Right ventricle myocardium inferior (tissue), 1 donor: ENCODE results near the gene VTI1A. TPM values are rescaled to one million over a fixed set of nuclear protein-coding genes. Genes with fewer than 3 reads are reported as not detected.
"Not testable (repeated sequence)": the region's sequence is repeated elsewhere in the genome, so short reads cannot be mapped to it uniquely, and the experiment has no call there.

Source experiments
- ATAC-seq: fragments of 200-7000 bp; cut with Tn5 transposase; one replicate; pipeline ENCODE4 v1.9.1; 2020; ENCODE audit warnings: mild to moderate bottlenecking, moderate library complexity
- DNase-seq: peaks from one replicate; pipeline ENCODE4 v3.0.0; 2021; ENCODE audit errors: missing footprints
- intact Hi-C: fragments of 100-400 bp; cut with DNase I; formaldehyde crosslinking; loops from one replicate; pipeline ENCODE4 v1.11.0; 2022
- total RNA-seq: library from RNA; stranded (reverse); fragmentation: NEBNext Ultra II Directional; extraction: Animal tissue kit (Norgen Biotek cat#: 25700); gene quantifications from one replicate; pipeline ENCODE4 v1.2.1, GENCODE V29; 2021
- donor health status: DM: no; HTN: yes; CAD: no; lungs with severe emphysema.

VTI1A gene
- total RNA-seq, 1 donor from 2014 or later: 21.2 TPM

DNA sequence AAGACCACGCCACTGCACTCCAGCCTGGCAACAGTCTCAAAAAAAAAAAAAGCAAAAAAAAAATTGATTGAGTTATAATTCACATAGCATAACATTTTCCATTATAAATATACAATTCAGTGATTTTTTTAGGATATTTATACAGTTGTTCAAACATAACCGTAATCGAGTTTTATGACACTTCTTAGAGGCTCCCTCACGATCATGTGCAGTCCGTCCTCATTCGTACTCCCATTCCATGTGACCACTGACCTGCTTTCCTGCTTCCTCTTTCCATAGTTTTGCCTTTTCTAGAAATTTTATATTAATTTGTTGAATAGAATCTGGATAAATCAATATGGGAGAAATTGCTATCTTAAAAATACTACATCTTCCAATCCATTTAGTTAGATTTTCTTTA, 45.7 kb downstream of the VTI1A start:
- intact Hi-C loops: no loop called here
- ATAC-seq: no peak
- no peak for DNase-seq

DNA sequence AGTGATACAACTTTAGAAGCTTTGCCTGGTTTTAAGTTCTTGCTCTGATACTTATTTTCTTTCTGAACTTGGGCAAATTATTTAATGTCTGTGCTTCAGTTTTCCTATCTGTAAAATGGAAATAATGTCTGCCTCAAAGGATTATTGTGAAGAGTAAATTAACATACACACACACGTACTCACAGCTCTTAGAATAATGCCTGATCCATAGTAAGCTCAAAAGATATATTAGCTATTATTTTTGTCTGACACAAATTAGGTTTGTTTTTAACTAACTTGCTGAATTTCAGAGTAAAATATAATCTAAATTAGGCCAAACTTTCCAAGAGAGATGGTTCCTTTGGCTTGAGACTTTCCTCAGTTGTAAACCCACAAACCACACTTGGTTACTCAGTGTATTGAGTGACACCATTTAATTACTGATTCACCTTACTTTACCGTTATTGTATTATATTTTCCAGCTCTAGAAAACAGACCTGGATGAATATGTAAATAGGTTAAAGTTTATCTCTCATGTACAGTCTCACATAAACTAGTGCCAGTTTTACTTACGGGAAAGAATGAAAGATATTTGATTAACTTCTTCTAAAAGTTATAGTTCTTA, 50.4 kb downstream of the VTI1A start:
- DNase-seq (no peak), ATAC-seq (no peak)
- intact Hi-C loops: no loop called here

DNA sequence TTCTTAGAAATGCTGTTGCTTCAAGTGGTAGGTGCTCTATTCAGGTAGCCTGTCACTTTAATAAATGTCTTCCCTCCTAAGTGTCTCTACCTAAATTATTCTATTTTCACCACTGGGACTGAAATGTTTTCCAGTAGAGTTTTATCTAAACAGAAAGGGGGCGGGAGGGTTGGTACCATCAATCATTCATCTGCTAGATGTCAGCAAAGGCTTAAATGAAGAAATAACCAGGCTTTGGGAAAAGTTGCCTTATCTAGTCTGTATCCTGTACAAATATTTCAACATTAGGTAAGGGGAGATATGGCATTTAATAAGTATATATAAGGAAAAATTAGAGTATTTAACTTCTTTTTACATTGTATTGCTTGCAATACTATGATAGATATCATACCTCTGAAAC, 51.8 kb downstream of the VTI1A start:
- intact Hi-C loops: no loop called here
- DNase-seq (no peak), ATAC-seq (no peak)

DNA sequence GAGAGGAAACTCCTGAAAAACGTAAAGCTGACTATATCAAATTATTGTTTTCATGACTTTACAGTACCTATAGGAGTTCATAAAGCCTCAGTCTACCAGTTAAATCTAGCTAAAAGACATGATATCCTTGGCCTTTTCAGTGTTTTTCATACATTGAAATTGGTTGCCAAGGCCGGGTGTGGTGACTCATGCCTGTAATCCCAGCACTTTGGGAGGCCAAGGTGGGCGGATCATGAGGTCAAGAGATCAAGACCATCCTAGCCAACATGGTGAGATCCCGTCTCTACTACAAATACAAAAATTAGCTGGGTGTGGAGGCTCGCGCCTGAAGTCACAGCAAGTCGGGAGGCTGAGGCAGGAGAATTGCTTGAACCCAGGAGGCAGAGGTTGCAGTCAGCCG, 53.0 kb downstream of the VTI1A start:
- intact Hi-C loops, ATAC-seq: not testable (repeated sequence)
- peak; percentile 55 for DNase-seq

DNA sequence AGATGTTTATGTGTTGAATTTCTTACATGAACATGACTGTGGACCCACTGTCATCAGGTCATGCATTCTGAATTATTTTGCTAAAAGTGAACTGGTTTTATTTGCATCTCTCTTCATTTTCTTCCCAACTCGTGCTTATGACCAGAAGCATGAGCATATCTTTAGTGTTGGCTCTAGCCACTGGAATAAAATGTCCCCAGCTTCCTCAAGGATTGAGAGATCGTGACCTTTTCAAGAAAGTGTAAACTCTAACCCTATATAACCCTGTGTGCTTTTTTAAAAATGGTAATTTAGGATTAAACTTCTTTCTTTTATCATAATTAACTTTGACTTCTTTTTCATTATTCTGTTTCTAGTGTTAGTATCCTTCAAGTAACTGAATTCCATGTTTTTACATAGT, 55.5 kb downstream of the VTI1A start:
- DNase-seq (no peak), ATAC-seq (no peak)
- intact Hi-C loops: no loop called here

DNA sequence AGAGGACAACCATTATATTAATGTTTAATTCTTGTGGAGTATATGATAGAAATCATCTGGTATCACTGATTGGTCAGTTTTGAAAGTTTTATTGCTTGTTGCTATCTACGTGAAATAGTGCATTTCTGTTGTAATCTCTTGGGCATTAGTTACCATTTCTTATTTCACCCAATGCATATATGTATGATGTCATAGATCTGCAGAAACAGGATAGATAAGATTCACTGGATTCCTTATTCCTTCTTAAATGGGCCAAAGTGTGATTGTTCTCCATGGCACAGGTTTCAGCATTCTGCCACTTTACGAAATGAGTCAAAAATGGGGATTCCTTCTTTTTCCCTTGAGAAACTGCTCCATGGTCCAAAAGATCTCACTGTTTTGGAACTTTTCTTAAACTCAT, 56.6 kb downstream of the VTI1A start:
- intact Hi-C loops: no loop called here
- DNase-seq (no peak), ATAC-seq (no peak)

DNA sequence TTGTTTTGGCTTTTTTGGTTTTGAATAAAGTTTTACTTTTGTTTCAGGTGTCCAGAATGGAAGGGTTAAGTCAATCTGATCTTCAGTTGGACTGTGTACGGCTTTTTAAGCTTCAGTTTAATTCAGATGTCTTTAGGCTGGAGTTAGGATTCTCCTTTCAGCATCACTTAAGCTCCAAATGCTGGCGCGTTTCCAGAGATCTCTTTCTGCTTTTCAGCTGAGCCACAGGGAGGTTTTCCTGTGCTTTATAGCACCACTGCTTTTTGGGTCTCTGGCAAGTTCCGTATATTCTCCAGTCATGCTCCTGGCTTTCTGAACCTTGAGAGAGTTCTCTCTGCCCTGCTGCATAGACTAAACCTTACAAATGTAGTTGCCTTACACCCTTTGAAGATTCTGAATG, 60.0 kb downstream of the VTI1A start:
- intact Hi-C loops: no loop called here
- ATAC-seq: no peak
- DNase-seq: no peak

DNA sequence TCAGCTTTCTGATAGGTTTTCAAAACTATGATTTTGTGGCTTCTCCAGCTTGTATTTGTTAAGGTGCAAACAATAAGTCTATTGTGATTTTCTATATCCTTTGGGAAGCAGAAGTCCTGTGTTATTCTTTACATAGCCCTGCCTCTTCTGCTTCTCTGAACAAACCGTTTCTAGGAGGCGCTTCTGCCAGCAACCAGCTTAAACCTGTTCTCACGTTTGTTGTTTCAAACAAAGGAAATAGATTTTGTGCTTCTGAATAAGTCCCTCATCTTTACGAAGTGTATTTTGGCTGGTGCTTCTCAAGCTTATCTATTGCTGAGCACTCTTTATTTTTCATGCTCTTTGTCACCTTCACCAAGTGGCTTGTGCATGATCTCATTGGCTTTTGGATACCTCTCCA, 61.0 kb downstream of the VTI1A start:
- no peak for ATAC-seq
- intact Hi-C loops: no loop called here

DNA sequence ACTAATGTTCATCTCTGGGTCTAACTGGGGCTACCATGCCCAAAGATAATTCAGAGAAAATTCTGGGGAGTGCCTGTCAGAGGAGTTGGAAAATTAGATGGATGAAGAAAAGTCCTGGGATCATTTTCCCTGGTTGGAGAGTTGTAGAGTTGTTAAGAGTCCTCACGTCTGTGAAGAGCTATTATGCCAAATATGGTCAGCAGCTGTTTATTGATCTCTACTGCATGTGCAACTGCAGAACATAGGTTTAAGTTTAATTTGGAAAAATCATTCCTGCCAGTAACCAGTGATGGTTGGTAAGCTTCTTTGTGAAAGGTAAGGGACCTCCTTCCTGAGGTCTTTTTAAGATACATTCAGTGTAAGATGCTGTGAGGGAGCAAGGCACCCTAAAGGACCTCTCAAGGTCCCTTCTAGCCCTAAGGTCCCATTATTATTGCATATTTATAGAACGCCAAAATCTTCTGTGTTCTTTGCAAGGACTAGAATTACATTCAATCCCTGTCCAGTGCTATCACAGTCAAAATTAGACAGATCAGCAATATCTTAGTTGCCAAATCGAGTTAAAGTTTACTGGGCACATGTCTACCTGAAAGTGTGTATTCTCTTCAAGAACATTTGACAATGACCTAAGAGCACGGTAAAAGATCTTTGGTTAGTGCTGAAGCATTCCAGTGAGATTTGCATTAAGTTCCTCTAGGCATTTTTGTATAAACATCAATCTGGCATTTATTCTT, 62.7 kb downstream of the VTI1A start:
- DNase-seq (no peak), ATAC-seq (no peak)

More for the DNA sequence above, 61.0 kb downstream of the VTI1A start:
- no peak for DNase-seq

DNA sequence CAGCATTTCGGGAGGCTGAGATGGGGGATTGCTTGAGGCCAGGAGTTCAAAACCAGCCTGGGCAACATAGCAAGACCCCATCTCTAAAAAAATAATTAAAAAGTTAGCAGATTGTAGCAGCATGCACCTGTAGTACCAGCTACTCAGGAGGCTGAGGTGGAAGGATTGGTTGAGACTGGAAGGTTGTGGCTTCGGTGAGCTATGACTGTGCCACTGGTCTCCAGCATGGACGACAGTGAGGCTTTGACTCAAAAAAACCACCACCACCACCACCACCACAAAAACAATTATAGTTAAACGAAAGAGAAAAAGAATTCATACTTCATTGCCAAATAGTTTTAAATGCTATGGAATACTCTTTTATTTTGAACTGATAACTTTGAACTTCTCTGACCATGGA, 63.4 kb downstream of the VTI1A start:
- DNase-seq: no peak
- intact Hi-C loops: no loop called here
- ATAC-seq: no peak

More for the DNA sequence above, 62.7 kb downstream of the VTI1A start:
- intact Hi-C loops: no loop called here

DNA sequence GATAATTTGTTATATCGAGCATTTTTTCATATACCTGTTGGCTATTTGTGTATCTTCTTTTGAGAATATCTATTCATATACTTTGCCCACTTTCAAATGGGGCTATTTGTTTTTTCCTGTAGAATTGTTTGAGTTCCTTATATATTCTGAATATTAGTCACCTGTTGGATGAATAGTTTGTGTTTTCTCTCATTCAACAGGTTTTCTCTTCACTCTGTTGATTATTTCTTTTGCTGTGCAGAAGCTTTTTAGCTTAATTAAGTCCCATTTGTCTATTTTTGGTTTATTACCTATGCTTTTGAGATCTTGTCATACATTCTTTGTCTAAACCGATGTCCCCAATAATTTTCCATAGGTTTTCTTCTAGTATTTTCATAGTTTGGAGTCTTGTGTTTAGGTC, 65.3 kb downstream of the VTI1A start:
- ATAC-seq (no peak), DNase-seq (no peak)
- intact Hi-C loops: no loop called here

DNA sequence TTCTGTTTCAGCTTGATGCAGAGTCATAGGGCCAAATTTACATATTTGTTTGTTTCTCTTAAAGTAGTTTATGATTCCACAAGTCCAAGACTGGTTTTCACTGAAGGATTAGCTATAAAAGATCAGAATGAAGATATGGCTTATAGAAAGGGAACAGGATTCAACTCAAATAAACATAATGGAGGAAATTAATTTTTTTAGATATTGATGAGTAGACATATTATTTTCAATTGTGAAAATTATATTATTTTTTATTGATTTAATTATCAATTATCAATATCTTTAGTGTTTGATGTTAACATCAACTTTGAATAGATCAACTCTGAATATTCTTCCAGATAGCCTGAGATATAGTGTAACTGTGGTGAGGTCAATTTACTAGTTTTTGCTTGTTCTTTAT, 68.1 kb downstream of the VTI1A start:
- intact Hi-C loops: no loop called here
- DNase-seq (no peak), ATAC-seq (no peak)

DNA sequence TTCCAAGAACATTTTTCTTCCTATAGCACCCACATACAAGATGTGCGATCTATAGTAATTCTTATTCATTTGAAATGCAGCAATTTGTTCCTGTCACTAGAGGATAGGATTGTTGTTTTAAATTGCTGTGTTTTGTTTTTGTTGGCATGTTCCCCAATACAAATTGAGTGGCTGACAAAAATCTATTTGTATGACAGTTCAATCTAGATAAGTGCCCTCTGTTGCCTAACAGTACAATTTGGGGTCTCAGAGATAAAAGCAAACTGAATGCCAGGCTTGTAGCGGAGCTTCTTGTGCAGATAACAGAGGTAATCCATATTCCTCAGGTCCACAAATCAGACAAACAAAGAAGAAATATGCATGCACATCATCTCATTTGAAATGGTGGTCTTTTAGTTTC, 68.8 kb downstream of the VTI1A start:
- no peak for ATAC-seq
- no peak for DNase-seq
- intact Hi-C loops: no loop called here

DNA sequence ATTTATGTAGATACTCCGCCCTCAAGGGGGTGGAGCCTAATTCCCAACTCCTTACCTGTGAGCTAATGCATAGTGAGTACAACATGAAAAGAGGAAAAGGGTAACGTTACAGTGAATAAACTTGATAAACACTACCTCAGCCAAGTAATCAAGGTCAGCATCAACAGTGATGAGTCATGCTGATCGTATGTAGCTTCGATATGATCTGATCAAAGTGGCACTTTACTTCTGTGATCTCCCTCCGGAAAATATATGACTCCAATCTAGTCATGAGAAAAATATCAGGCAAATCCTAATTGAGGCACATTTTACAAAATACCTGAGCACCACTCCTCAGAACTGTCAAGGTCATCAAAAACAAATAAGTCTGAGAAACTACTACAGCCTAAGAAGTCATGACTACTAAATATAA, 70.4 kb downstream of the VTI1A start:
- ATAC-seq: no peak

DNA sequence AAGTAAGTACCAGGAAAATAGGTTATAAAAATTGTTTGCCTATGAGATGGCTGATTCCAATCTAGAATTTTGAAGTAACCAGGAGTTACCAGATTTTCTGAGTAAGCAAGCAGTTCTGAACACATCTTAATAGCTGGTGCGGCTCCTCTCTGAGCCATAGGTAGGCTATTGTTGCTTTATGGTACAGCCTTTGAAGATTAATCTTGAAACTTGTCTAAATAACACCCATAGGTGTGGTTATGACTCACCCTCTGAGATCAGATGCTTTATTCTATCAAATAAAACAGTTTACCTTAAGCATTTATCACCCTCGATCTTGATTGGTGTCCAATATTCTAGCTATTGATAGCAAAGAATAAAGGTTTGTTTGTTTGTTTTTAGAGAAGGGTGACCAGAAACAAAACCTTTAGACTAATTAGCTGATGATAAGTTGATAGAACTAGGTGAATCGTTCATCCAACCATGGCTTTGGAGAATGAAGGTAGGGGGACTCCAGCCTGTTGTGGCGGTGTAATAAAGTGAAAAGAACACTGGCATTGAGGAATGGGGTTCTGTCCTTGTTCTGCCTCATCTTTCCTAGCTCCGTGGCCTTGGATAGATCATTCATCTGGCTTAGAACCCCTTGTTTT, 72.2 kb downstream of the VTI1A start:
- intact Hi-C loops: no loop called here
- ATAC-seq (no peak), DNase-seq (no peak)

More for the DNA sequence above, 70.4 kb downstream of the VTI1A start:
- intact Hi-C loops: no loop called here
- no peak for DNase-seq

DNA sequence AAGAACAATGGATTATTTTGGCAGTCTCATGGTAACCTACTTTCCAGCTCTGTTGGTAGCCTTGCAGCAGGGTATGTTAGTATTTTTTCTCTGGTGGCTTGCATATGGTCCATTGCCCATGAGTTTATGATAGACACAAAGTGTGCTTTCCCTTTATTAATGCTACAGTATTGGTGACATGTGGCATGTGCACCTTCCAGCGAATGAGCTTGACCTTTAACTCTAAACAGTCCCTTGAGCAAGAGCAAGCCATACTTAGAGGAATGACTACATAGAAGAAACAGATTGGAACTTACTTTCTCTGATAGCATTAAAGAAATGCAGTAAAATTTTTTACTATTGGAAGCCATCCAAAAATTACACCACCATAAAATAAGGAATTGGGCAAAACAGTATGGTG, 73.9 kb downstream of the VTI1A start:
- DNase-seq (no peak), ATAC-seq (no peak)
- intact Hi-C loops: no loop called here

DNA sequence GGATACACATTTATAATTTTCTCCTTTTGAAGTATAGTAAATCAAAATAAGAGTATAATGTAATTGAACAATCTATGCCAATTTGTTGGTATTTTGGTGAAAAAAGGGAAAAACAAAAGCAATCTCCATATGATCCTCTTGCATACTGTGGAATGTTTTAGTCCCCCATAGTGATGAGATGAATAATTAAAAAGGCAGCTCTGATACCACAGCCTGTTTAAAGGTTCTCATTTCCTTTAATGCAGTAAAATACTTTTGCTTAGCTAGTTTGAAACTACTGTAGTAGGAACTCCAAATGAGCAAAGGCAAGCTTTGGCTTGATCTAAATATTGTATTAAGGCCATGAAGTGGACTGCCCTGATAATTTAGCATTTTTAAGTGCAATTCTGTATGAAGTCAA, 77.6 kb downstream of the VTI1A start:
- ATAC-seq: no peak

DNA sequence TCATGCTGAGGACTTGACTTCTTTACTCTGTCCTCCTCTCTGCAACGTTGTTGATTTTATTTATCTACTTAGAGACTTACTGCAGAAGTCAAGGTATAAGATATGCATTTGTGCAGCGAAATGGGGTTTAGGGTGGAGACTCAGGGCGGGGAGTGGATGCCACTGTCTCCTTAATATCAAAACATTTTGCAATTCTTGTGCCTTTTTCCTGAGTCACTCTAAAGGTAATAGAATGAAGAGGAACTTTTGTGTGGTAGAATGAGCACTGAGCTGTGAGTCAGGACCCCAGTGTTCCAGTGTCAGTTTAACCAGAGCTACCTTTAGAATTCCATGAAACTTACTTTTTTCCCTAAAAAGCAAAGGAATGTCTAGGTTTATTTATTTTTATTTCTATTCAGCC, 78.2 kb downstream of the VTI1A start:
- intact Hi-C loops: no loop called here
- ATAC-seq (no peak), DNase-seq (no peak)

More for the DNA sequence above, 77.6 kb downstream of the VTI1A start:
- no peak for DNase-seq
- intact Hi-C loops: no loop called here

DNA sequence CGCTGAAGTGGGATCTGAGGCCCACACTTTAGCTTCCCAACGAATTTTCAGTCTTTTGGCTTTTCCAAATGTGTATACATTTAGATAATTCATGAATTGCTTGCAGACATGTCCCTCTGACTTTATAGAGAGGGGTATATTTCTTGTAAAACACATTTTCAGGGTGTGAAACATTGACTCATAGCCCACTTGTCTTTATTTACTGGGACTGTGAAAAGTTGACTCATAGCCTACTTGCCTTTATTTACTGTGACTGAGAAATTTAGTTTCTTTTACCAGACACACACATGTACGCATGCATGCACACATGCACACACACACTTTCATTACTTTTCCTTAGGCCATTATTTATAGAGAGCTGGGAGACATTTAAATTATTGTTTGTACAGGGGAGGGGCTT, 79.1 kb downstream of the VTI1A start:
- DNase-seq: no peak
- no peak for ATAC-seq
- intact Hi-C loops: no loop called here

DNA sequence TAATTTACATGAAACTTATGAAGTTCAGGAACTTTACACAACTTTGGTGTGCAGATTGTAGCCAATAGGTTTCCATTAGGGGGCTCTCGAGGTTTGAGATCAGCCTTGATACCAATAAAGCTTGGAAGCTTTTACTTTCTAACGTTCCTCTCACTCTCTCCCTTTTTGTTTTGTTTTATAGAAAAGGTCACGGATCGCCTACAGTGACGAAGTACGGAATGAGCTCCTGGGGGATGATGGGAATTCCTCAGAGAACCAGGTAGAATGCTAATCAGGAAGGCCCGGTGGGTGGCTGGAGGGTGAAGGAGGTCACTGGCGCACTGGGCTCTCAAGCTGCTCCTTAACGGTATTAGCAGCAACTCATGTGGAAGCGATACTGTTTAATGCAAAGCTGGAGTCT, 79.9 kb downstream of the VTI1A start:
- no peak for DNase-seq
- ATAC-seq: no peak
- intact Hi-C loops: no loop called here
